Measurements from ENCODE around the gene GADD45B.

DNA sequence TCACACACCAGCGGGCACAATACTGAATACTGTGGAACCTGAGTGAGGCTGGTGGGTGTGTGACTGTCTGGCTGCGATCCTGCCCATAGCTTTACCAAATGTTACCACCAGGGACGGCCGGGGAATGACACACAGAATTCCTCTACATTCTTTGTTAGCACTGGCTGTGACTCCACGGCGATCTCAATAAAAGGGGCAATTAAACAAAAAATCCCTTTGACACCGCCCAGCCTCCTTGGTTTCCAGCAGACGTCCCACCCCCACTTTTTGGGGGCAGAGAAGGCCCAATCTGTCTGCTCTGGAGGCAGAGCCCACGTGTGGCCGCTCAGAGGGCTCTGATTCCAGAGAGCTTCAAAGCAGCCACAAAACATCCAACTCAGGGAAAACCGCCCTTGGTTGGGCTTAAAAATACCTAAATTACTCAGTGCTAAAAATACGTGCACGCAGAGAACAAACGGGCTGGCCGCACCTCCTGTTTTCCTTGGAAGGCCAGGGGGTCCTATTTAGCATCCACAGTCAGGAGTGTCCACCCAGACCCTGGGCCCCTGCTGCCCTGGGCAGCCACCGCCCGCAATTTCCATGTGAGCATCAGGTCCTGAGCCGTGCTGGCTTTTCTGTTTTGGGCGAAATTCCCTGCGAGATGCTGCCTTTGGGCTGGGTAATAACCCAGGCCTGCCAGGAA, 47.8 kb downstream of the GADD45B start:
- no peak for TF ChIP-seq EP300 (IDR thresholded peaks at IDR 0.05)
- TF ChIP-seq POLR2A (IDR thresholded peaks at IDR 0.05): no peak

Measured in stomach (tissue), 4 donors.